ENCODE measurements around the gene PCDH15. TPM values are rescaled to one million over a fixed set of nuclear protein-coding genes. Genes with fewer than 3 reads are reported as not detected.

The PCDH15 gene
- total and polyA plus RNA-seq, 2 of the 8 experiments (the other 6 are each of a cell fraction or from before 2014, with no cell fraction given), result 0.11 TPM; not detected in 1

DNA sequence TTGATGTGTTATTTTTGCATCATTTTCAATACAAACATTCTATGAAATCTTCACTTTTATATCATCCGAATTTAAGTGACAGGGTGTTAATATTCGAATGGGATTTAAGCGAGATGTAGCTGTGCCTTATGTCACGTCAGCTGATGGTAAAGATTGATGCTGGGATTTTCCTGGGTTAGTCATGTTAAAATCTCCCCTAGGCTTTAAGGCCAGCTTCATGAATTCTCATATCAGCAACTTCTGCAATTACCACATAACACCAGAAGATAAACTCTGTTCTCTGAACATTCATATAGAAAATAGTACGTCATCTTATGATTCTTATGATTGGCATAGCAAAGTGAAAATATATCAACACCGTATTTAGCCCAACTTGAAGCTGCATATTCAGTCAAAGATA, 669.2 kb downstream of the PCDH15 start (continued):
- TF ChIP-seq FOSL1 (IDR thresholded peaks at IDR 0.05; ENCODE audit: insufficient read depth, low read depth, low read length) (no peak), EP300 (IDR thresholded peaks at IDR 0.05; ENCODE audit: borderline replicate concordance in 1 of 2, low read depth in 2 of 2, low read length in 2 of 2) (no peak), BCL11A (IDR thresholded peaks at IDR 0.05; ENCODE audit: low read depth in 2 of 2, low read length in 2 of 2) (no peak), NRF1 (IDR thresholded peaks at IDR 0.05; ENCODE audit: low read depth, low read length) (no peak), EZH2 (IDR thresholded peaks at IDR 0.05; ENCODE audit: low read depth, low read length, severe bottlenecking) (no peak)
